OCI-LY7 (cell line): ENCODE measurements around the gene PAPSS1. TPM values are rescaled to one million over a fixed set of nuclear protein-coding genes. Genes with fewer than 3 reads are reported as not detected.

Experiments
- BruUV-seq: library from RNA; stranded (reverse); fragments of 400-500 nt; replicated peaks from 2 replicates; lab custom pipeline; 2021; lab: Mats Ljungman, UMichigan
- CTCF ChIA-PET: fragments of 300-600 bp; sonication (Branson Sonifier 250); formaldehyde crosslinking; loops from one replicate; lab custom pipeline; 2022; ENCODE audit warnings: antibody characterized with exemption; ENCODE audit not compliant: unreplicated experiment; lab: Charles Lee
- POLR2A ChIA-PET: fragments of 300-600 bp; sonication (Branson Sonifier 250); formaldehyde crosslinking; loops from one replicate; lab custom pipeline; 2022; ENCODE audit warnings: antibody characterized with exemption; lab: Charles Lee
- DNase-seq: peaks from one replicate; pipeline ENCODE4 v3.0.0-alpha.2; 2015; ENCODE audit warnings: low spot score
- H2AFZ ChIP-seq: fragments of 200-600 bp; sonication (generic), shearing (Covaris generic); 2 replicates; pipeline ENCODE4 v1.6.1; 2014; ENCODE audit warnings: mild to moderate bottlenecking, antibody characterized with exemption, low read length, moderate library complexity
- H3K27ac ChIP-seq: fragments of 200-600 bp; sonication (generic); 2 replicates; pipeline ENCODE4 v1.5.1; 2014; ENCODE audit warnings: mixed run types, low read depth, mild to moderate bottlenecking, moderate library complexity, low read length, inconsistent platforms; ENCODE audit not compliant: poor library complexity, severe bottlenecking
- H3K36me3 ChIP-seq: fragments of 200-600 bp; sonication (generic); 2 replicates; pipeline ENCODE4 v1.6.1; 2014; ENCODE audit warnings: mild to moderate bottlenecking, antibody characterized with exemption, low read length, moderate library complexity, mixed read lengths; ENCODE audit not compliant: insufficient read depth
- H3K4me1 ChIP-seq: fragments of 200-600 bp; sonication (generic); 2 replicates; pipeline ENCODE4 v1.5.1; 2014; ENCODE audit warnings: mild to moderate bottlenecking, low read length; ENCODE audit not compliant: insufficient read depth, poor library complexity, severe bottlenecking
- H3K4me2 ChIP-seq: fragments of 200-600 bp; sonication (generic); 2 replicates; pipeline ENCODE4 v1.6.1; 2014; ENCODE audit warnings: mild to moderate bottlenecking, low read length
- H3K4me3 ChIP-seq: fragments of 200-600 bp; sonication (generic); 2 replicates; pipeline ENCODE4 v1.5.1; 2014; ENCODE audit warnings: mild to moderate bottlenecking, low read depth, low read length; ENCODE audit not compliant: poor library complexity, severe bottlenecking
- H3K79me2 ChIP-seq: fragments of 200-600 bp; sonication (generic); 2 replicates; pipeline ENCODE4 v1.6.1; 2016; ENCODE audit warnings: low read depth, mild to moderate bottlenecking, low read length, moderate library complexity, mixed read lengths; ENCODE audit not compliant: insufficient read depth
- H3K9me2 ChIP-seq: fragments of 200-600 bp; sonication (generic); 2 replicates; pipeline ENCODE4 v1.6.1; 2016; ENCODE audit warnings: mild to moderate bottlenecking, low read length, mixed read lengths; ENCODE audit not compliant: insufficient read depth
- H3K9me3 ChIP-seq: fragments of 200-600 bp; sonication (generic); 2 replicates; pipeline ENCODE4 v1.6.1; 2014; ENCODE audit warnings: mild to moderate bottlenecking, mixed run types, low read length, mixed read lengths
- H4K20me1 ChIP-seq: fragments of 200-600 bp; sonication (generic); 2 replicates; pipeline ENCODE4 v1.6.1; 2014; ENCODE audit warnings: mild to moderate bottlenecking, antibody characterized with exemption, low read length, moderate library complexity, mixed read lengths; ENCODE audit not compliant: insufficient read depth
- EZH2phosphoT487 ChIP-seq: fragments of 200-600 bp; sonication (generic); IDR thresholded peaks from 2 replicates; pipeline ENCODE4 v1.6.1; 2018; ENCODE audit warnings: low read depth, borderline replicate concordance, mild to moderate bottlenecking, mixed run types, antibody characterized with exemption, low read length, moderate library complexity, mixed read lengths
- intact Hi-C: fragments of 100-400 bp; cut with micrococcal nuclease; formaldehyde crosslinking; loops from one replicate; pipeline ENCODE4 v1.10.0; 2022; ENCODE audit not compliant: unreplicated experiment
- total RNA-seq, 2 experiments: library from RNA; depleted of rRNA in 1 of 2; stranded (reverse); fragments of >200 nt in 1 of 2; shearing (Covaris generic) in 1 of 2; gene quantifications; 2 replicates each; pipeline ENCODE4 v1.2.3, GENCODE V29; 2014 to 2022
- TF ChIP-seq, protein P1 (sequence below): fragments of 200-600 bp; sonication (generic); conservative IDR thresholded peaks from 2 replicates; pipeline ENCODE4 v1.5.1; 2014; ENCODE audit warnings: mild to moderate bottlenecking, antibody characterized with exemption, low read length, moderate library complexity, mixed read lengths

The PAPSS1 gene
- total RNA-seq, 2 experiments from 2014 or later = 62.0 to 118 TPM

DNA sequence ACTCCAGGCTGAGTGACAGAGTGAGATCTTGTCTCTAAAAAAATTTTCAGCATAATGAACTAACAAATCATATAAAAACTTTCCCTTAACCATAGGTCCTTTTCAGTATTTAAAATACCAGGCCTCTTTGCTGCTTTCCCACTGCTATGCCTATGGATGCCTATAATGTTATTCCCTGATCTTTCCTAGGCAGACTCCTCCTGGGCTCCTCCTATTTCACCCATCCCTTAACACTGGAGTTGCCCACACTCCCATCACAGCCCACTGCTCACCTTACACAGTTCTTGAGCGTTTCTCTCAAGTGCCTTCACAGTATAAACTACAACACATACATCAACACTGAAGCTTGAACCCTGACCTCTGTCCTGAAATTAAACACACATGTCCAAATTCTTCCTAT lies 31.6 kb downstream of the PAPSS1 start:
- Histone ChIP-seq H3K9me3 (no peaks in the 10 kb centered on the region), H3K79me2 (no peaks in the 10 kb centered on the region), H3K4me3 (no peak overlapping the region), H3K27ac (no peak overlapping the region), H3K9me2 (no peaks in the 10 kb centered on the region), H3K4me2 (no peak overlapping the region), H3K36me3 (peaks cover 82% of the 10 kb centered on the region), H3K4me1 (no peaks in the 10 kb centered on the region), H2AFZ (no peak overlapping the region), H4K20me1 (no peaks in the 10 kb centered on the region)
- intact Hi-C loops = no loop called here
- no TSS peak for BruUV-seq
- TF ChIP-seq EZH2phosphoT487 = no peak
- TF ChIP-seq, protein P1, sequence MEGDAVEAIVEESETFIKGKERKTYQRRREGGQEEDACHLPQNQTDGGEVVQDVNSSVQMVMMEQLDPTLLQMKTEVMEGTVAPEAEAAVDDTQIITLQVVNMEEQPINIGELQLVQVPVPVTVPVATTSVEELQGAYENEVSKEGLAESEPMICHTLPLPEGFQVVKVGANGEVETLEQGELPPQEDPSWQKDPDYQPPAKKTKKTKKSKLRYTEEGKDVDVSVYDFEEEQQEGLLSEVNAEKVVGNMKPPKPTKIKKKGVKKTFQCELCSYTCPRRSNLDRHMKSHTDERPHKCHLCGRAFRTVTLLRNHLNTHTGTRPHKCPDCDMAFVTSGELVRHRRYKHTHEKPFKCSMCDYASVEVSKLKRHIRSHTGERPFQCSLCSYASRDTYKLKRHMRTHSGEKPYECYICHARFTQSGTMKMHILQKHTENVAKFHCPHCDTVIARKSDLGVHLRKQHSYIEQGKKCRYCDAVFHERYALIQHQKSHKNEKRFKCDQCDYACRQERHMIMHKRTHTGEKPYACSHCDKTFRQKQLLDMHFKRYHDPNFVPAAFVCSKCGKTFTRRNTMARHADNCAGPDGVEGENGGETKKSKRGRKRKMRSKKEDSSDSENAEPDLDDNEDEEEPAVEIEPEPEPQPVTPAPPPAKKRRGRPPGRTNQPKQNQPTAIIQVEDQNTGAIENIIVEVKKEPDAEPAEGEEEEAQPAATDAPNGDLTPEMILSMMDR = no peak
- ChIA-PET CTCF (no interaction called here), POLR2A (interaction anchor here (0.6 kb wide), 1 partner anchor 27 kb away, joined by 3 read pairs; no protein-coding TSS in a partner anchor)
- no peak for DNase-seq

DNA sequence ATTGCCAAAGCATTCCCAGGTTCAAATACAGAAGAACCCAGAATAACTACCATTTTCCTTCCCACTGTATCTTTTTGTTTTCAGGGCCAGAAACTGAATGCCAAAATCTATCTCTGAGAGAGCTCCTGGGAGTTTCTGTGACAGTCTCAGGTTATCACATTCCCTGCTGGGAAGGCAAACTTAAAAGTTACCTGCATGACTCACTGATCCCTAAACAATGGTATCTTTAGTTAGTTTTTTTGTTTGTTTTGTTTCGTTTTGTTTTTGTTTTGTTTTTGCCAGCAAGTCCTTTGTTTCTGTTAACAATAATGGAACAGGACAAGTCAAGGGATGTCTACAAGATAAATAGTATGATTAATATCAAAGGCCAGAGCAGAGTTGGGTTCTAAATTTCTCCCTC lies 34.3 kb downstream of the PAPSS1 start:
- Histone ChIP-seq H3K36me3 (peaks cover 82% of the 10 kb centered on the region), H2AFZ (no peak overlapping the region), H3K4me3 (no peak overlapping the region), H3K9me3 (no peaks in the 10 kb centered on the region), H3K4me2 (no peak overlapping the region), H3K79me2 (no peaks in the 10 kb centered on the region), H3K4me1 (no peaks in the 10 kb centered on the region), H3K9me2 (no peaks in the 10 kb centered on the region), H4K20me1 (no peaks in the 10 kb centered on the region), H3K27ac (no peak overlapping the region)
- no TSS peak for BruUV-seq
- CTCF ChIA-PET = no interaction called here
- POLR2A ChIA-PET = interaction anchor here (0.6 kb wide), 1 partner anchor 22 kb away, joined by 3 read pairs; no protein-coding TSS in a partner anchor
- TF ChIP-seq EZH2phosphoT487 = no peak
- TF ChIP-seq, protein P1 = no peak
- intact Hi-C loops = no loop called here
- DNase-seq = no peak

- Histone ChIP-seq H3K9me2 (no peaks in the 10 kb centered on the region), H3K27ac (no peak overlapping the region), H3K4me2 (no peak overlapping the region), H2AFZ (no peak overlapping the region), H3K4me1 (no peaks in the 10 kb centered on the region), H4K20me1 (no peaks in the 10 kb centered on the region), H3K9me3 (no peaks in the 10 kb centered on the region), H3K4me3 (no peak overlapping the region), H3K36me3 (peaks cover 84% of the 10 kb centered on the region), H3K79me2 (no peaks in the 10 kb centered on the region)
- intact Hi-C loops = no loop called here
- CTCF ChIA-PET = no interaction called here
- TF ChIP-seq, protein P1 = no peak
- no peak for TF ChIP-seq EZH2phosphoT487
- BruUV-seq = no TSS peak
- no peak for DNase-seq
- POLR2A ChIA-PET = interaction anchor here (0.6 to 1.5 kb wide), 2 partner anchors 32 to 1359 kb away, joined by 3 to 5 read pairs; no protein-coding TSS in a partner anchor
Observed at GRCh38 chr4:107683873-107684272, 36.2 kb downstream of the PAPSS1 start.
